T-helper 17 cell (primary cell): ENCODE results near the gene PLEKHO1. TPM values are rescaled to one million over a fixed set of nuclear protein-coding genes. Genes with fewer than 3 reads are reported as not detected.
A peak's percentile ranks its signal among the peaks of the same experiment; 100 is the strongest.

Source experiments
- ATAC-seq: fragments of 150-1000 bp; cut with Tn5 transposase; 2 replicates; pipeline ENCODE4 v1.10.0; 2021; ENCODE audit warnings: mild to moderate bottlenecking, moderate library complexity
- DNase-seq, 3 donors: peaks; one replicate each; pipeline versions ENCODE4 v3.0.0 to v3.0.0-alpha.2; 2020 to 2021
- H3K9me3 ChIP-seq: one replicate; pipeline ENCODE4 v1.7.0; 2013; ENCODE audit warnings: low read length, mild to moderate bottlenecking; ENCODE audit not compliant: control insufficient read depth, poor library complexity, severe bottlenecking
- H3K27ac Mint-ChIP-seq: one replicate; pipeline ENCODE4 v1.8.0; 2022; ENCODE audit warnings: mild to moderate bottlenecking, moderate library complexity, mixed read lengths
- H3K27me3 Mint-ChIP-seq: one replicate; pipeline ENCODE4 v1.8.0; 2022; ENCODE audit warnings: mixed read lengths
- H3K36me3 Mint-ChIP-seq: one replicate; pipeline ENCODE4 v1.8.0; 2022; ENCODE audit warnings: low read depth, mixed read lengths
- H3K4me1 Mint-ChIP-seq: one replicate; pipeline ENCODE4 v1.8.0; 2022; ENCODE audit warnings: mild to moderate bottlenecking, mixed read lengths
- H3K4me3 Mint-ChIP-seq: one replicate; pipeline ENCODE4 v1.8.0; 2022; ENCODE audit warnings: mild to moderate bottlenecking, moderate library complexity, mixed read lengths
- total RNA-seq, 4 donors: library from RNA in 2 of 4; stranded (reverse) in 2 of 4; gene quantifications; one replicate each; pipeline ENCODE4 v1.2.3 and lab custom pipeline; 2022 to 2026

PLEKHO1 gene, protein sequence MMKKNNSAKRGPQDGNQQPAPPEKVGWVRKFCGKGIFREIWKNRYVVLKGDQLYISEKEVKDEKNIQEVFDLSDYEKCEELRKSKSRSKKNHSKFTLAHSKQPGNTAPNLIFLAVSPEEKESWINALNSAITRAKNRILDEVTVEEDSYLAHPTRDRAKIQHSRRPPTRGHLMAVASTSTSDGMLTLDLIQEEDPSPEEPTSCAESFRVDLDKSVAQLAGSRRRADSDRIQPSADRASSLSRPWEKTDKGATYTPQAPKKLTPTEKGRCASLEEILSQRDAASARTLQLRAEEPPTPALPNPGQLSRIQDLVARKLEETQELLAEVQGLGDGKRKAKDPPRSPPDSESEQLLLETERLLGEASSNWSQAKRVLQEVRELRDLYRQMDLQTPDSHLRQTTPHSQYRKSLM
- 100 to 1,000 TPM in 1 of 2 donors, 10 to 100 TPM in 1; 71.4 to 124 TPM for total RNA-seq
- total RNA-seq (lab: John Stamatoyannopoulos, UW): 61.7 to 313 reads per million in 2 donors

DNA sequence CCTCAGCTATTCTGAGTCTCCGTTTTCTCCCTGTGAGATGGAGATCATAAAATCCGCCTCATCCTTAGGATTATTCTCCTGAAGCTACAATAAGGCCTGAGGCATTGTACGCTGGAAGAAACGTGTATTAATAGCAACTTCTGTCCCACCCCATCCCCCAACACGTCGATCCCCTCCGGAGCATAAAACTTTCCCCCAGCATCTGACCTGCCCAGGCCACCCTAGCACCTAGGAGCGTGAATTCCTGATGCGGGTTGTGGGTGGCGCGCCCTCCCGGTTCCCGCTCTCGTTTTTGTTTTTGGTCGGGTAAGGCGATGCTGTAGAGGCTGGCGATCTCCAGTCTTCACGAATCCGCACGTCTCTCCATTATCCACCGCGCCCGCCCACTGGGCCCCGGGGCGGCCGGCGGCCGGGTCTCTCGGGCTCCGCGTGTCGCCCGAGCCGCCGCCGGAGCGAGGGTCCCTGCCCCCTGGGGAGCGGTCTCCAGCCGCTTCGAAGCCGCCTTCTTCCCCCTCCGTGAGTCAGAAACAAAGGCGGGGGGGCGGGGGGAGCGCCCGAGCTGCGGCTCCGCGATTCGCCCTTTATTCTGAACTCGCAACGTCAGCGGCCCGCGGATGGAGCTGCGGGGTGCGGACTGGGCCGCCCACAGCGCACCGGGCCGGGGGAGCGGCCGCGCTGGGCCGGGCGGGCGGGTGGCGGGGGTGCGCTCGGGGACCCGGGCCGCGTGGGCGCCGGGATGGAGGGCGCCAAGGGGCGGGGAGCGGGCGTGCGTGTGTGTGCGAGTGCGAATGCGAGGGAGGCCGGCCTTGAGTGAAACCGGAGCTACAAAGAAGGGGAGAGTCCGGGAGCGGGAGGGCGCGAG lies at the start of gene PLEKHO1:
Gene PLEKHO1 (plus strand): TSS at position 646 of the 862 bp plus-strand sequence. CDS start 342 bp downstream, outside the sequence.
- Mint-ChIP-seq H3K27ac (peak within 1 kb of the TSS; percentile 95), H3K27me3 (no peaks in the 10 kb centered on the region), H3K4me1 (peaks cover 57% of the 10 kb centered on the region), H3K4me3 (peak within 1 kb of the TSS; percentile 96), H3K36me3 (peaks cover 11% of the 10 kb centered on the region)
- ATAC-seq: peak; percentile 82
- no peaks in the 10 kb centered on the region for H3K9me3 ChIP-seq
- DNase-seq: peak; percentile 58 to 82 (median 78)

DNA sequence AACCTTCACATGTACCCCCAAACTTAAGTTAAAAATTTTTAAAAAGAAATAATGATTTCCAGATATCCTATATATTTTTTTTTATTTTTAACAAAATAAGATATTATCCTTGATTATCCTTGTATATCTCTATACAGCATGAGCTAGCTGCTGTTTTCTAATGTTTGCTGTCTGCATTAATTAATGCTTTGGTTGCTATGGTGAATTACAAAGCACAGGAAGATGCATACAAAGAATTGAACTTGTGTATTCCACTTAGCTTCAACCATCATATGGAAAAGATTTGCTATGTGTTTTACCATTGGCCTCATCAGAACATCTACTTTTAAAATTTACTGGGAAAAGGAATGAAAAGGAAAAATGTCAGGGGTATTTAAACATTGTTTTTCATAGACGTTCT lies 46.7 kb upstream of the PLEKHO1 start:
- Mint-ChIP-seq H3K4me1 (peaks cover 55% of the 10 kb centered on the region), H3K4me3 (no peak overlapping the region), H3K27ac (peak overlapping the region; percentile 97), H3K36me3 (no peaks in the 10 kb centered on the region), H3K27me3 (no peaks in the 10 kb centered on the region)
- H3K9me3 ChIP-seq: no peaks in the 10 kb centered on the region
- peak; percentile 67 for ATAC-seq
- no peak for DNase-seq

DNA sequence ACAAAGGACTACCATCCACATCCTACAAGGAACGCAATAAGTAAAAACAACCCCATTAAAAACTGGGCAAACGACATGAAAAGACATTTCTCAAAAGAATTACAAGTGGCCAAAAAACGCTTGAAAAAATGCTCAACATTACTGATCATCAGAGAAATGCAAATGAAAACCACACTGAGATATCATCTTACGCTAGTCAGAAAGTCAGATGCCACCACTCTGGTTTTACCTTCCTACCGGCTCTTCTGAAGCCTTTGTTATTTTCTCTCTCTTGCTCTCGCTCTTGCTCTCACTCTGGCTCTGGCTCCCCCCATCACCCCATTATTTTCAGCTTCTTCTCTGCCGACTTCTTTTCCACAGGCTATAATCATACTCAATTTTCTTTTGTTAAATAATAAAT lies 43.4 kb upstream of the PLEKHO1 start:
- Mint-ChIP-seq H3K4me3 (peak overlapping the region; percentile 76), H3K27ac (peak overlapping the region; percentile 97), H3K4me1 (peaks cover 69% of the 10 kb centered on the region), H3K27me3 (no peaks in the 10 kb centered on the region), H3K36me3 (peaks cover 4% of the 10 kb centered on the region)
- ATAC-seq (peak; percentile 78), DNase-seq (peak in 1 of 3 donors; percentile 7)
- no peaks in the 10 kb centered on the region for H3K9me3 ChIP-seq

DNA sequence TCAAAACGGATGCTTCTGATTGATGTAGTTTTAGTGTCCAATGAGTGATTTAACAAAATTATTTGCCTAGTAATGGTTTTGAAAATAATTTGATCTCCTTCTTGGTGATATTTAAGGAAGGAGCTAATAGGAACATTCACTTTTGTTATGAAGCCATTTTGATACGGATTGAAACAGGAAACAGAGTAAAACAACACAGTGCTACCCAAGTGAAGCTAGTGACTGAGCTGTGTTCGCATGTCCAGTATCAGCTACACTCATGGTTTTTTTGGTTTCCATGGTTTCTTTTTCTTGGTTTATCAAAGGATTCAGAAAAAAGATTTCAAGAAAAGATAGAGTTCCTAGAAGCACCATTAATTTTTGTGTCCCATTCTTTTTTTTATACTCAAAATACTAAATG lies 40.1 kb upstream of the PLEKHO1 start:
- no peaks in the 10 kb centered on the region for H3K27me3 Mint-ChIP-seq

DNA sequence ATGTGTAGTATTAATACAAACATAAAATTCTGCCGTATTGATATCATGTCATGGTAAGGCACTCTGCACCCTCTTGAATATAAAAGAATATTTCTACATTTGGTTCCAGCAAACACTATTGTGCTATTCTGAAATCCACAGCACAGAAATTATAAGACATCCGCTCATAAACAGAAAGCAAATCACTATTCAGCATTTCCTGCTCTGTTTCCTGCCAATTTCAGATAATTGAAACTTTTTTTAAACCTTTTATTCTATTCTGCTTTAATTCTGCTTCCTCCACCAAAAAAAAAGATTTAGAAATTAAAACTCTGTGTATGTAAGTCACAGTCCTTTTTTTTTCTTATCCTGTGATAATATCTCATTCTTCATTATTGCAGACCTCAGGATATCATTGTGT lies 39.6 kb upstream of the PLEKHO1 start:
- ATAC-seq (peak; percentile 41), DNase-seq (no peak)
- H3K9me3 ChIP-seq: no peaks in the 10 kb centered on the region
- H3K27ac Mint-ChIP-seq: peak overlapping the region; percentile 97
- H3K4me1 Mint-ChIP-seq: peaks cover 52% of the 10 kb centered on the region
- no peaks in the 10 kb centered on the region for H3K27me3 Mint-ChIP-seq
- H3K36me3 Mint-ChIP-seq: peaks cover 5% of the 10 kb centered on the region
- peak overlapping the region; percentile 95 for H3K4me3 Mint-ChIP-seq

More for the DNA sequence above, 40.1 kb upstream of the PLEKHO1 start:
- H3K9me3 ChIP-seq: no peaks in the 10 kb centered on the region
- Mint-ChIP-seq H3K36me3 (peaks cover 5% of the 10 kb centered on the region), H3K4me1 (peaks cover 55% of the 10 kb centered on the region), H3K27ac (peak overlapping the region; percentile 97), H3K4me3 (peak overlapping the region; percentile 95)
- ATAC-seq (peak; percentile 62), DNase-seq (no peak)

DNA sequence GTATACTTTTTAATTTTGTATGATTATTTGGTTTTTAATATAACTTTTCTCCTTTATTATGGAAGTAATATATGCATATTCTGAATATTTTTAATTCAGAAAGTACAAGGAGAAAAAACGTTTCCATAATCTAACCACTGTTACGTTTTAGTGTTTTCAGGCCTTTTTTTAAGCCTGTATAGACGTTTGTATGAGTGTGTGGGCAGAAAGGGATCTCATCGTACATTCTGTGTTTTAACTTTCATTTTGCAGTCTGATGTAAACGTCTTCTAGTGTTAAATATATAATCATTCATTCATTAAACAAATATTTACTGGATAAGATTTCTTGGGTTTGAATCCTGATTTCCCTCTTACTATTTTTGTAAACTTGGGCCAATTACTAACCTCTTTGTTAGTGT lies 38.0 kb upstream of the PLEKHO1 start:
- peaks cover 5% of the 10 kb centered on the region for H3K36me3 Mint-ChIP-seq

DNA sequence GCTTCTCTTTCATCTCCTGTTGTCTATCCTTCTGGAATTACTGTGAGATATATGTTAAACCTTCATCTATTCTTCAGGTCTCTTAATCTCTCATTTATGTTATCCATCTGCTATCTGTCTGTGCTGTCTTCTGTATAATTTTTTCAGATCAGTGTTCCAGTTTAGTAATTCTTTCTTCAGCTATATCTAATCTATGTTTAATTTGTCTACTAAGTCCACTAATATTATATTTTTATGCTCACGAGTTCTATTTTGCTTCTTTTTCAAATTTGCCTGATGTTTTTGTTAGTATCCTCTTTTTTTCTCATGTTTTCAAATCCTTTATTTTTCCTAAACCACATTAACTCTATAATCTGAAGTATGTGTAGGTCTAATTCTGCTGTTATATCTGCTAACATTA lies 34.6 kb upstream of the PLEKHO1 start:
- no peak overlapping the region for H3K4me3 Mint-ChIP-seq
- no peaks in the 10 kb centered on the region for H3K27me3 Mint-ChIP-seq
- ATAC-seq (no peak), DNase-seq (no peak)
- H3K9me3 ChIP-seq: no peaks in the 10 kb centered on the region
- H3K36me3 Mint-ChIP-seq: peaks cover 5% of the 10 kb centered on the region
- no peak overlapping the region for H3K27ac Mint-ChIP-seq
- peaks cover 14% of the 10 kb centered on the region for H3K4me1 Mint-ChIP-seq

More for the DNA sequence above, 38.0 kb upstream of the PLEKHO1 start:
- H3K9me3 ChIP-seq: no peaks in the 10 kb centered on the region
- ATAC-seq (no peak), DNase-seq (no peak)
- Mint-ChIP-seq H3K4me1 (peaks cover 37% of the 10 kb centered on the region), H3K27ac (peak overlapping the region; percentile 97), H3K27me3 (no peaks in the 10 kb centered on the region), H3K4me3 (peak overlapping the region; percentile 95)

DNA sequence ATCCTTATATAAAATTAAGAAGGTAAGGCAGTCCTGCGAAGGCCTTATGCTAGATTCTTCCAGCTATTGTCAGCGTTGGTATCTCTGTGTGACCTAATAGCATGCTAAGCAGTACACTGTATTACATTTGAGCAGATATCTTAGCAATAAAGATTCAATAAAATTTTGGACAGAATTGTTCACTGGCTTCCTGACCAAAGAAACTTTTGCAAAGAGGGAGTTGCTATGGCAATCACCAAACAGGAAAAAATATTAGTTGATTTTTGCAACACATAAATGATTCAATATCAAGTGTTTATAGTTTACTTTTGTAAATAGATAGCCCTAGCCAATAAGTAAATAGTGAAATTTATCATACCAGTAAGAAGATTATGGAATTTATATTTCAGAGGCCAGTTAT lies 31.0 kb upstream of the PLEKHO1 start:
- peak; percentile 49 for ATAC-seq
- H3K27ac Mint-ChIP-seq: peak overlapping the region; percentile 89
- no peak for DNase-seq
- no peaks in the 10 kb centered on the region for H3K9me3 ChIP-seq
- peaks cover 4% of the 10 kb centered on the region for H3K36me3 Mint-ChIP-seq
- H3K4me1 Mint-ChIP-seq: peaks cover 15% of the 10 kb centered on the region
- H3K27me3 Mint-ChIP-seq: no peaks in the 10 kb centered on the region
- no peak overlapping the region for H3K4me3 Mint-ChIP-seq

DNA sequence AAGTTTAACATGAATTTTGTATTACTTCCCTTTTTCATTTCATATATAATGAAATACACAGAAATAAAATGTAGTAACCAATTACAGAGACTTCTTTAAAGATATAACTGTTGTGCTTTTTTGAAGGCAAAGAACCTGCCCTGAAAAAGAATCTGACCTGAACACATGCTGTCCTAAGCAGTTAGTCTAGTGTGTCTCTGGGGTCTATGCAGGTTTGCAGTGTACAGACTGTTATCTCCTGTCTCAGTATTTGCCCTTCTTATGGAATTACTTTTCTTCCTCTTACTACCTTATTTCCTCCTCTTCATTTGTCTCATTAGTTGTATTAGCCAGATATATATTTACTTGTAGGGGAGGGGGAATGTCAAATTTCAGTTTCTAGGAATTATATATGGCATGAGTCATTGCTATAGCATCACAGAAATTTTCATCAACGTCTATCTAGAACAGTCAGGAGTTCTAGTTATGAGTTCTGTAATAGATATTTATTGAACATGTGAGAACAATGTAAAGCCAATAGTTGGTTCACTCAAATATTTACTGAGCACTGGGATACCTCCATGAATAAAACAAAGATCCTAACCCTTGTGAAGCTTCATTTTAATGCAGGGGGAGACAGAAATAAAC lies 28.4 kb upstream of the PLEKHO1 start:
- H3K9me3 ChIP-seq: no peaks in the 10 kb centered on the region
- no peak overlapping the region for H3K4me3 Mint-ChIP-seq
- no peak for DNase-seq
- no peak for ATAC-seq
- no peaks in the 10 kb centered on the region for H3K27me3 Mint-ChIP-seq
- H3K36me3 Mint-ChIP-seq: peaks cover 4% of the 10 kb centered on the region
- peaks cover 17% of the 10 kb centered on the region for H3K4me1 Mint-ChIP-seq
- peak overlapping the region; percentile 81 for H3K27ac Mint-ChIP-seq

DNA sequence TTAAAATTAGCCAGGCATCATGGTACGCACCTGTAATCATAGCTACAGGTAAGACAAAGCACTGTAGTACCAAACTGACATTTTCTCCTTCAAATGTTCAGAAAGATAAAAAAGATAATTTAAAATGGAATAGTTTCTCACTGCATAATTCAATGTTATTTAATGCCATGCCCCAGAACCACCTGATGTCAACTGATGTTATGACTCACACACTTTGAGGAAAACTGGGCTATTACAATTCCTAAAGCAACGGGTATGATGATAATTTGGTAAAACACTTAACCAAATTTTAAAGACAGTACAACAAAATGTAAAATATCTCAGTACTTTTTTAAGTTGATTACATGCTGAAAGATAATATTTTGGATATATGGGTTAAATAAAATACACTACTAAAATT lies 22.9 kb upstream of the PLEKHO1 start:
- H3K4me3 Mint-ChIP-seq: no peak overlapping the region
- H3K4me1 Mint-ChIP-seq: peaks cover 10% of the 10 kb centered on the region
- peaks cover 4% of the 10 kb centered on the region for H3K36me3 Mint-ChIP-seq
- DNase-seq (no peak), ATAC-seq (no peak)
- H3K27me3 Mint-ChIP-seq: no peaks in the 10 kb centered on the region
- H3K9me3 ChIP-seq: no peaks in the 10 kb centered on the region
- H3K27ac Mint-ChIP-seq: no peak overlapping the region

DNA sequence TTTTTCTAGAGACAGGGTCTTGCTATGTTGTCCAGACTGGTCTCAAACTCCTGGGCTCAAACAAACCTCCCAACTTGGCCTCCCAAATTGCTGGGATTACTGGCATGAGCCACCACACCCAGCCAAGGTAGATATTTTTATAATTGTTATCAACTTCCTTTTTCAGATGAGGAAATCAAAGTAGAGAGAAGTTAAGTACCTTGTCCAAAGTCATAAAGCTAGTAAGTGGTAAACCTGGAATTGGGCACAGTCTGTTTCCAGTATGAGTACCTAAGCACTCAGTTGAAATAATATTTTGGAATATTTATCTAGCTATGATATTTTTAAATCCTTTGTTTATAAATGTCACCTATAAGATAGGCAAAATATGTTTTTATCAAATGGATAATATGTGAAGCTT lies 22.3 kb upstream of the PLEKHO1 start:
- H3K9me3 ChIP-seq: no peaks in the 10 kb centered on the region
- DNase-seq (no peak), ATAC-seq (no peak)
- no peaks in the 10 kb centered on the region for H3K27me3 Mint-ChIP-seq
- no peak overlapping the region for H3K4me3 Mint-ChIP-seq
- no peaks in the 10 kb centered on the region for H3K36me3 Mint-ChIP-seq
- peaks cover 8% of the 10 kb centered on the region for H3K4me1 Mint-ChIP-seq
- no peak overlapping the region for H3K27ac Mint-ChIP-seq

DNA sequence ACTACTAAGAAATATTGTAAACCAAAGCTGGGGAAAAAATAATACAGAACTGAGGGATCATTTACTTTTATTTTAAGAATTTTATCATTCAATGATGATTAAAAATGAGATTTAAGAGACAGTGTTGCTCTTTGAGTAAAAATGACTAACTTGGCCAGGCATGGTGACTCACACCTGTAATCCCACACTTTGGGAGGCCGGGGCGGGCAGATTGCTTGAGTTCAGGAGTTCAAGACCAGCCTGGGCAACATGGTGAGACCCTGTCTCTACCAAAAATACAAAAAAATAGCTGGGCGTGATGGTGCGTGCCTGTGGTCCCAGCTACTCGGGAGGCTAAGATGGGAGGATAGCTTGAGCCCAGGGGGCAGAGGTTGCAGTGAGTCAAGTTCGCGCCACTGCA lies 21.8 kb upstream of the PLEKHO1 start:
- H3K27ac Mint-ChIP-seq: no peak overlapping the region
- H3K4me3 Mint-ChIP-seq: no peak overlapping the region

DNA sequence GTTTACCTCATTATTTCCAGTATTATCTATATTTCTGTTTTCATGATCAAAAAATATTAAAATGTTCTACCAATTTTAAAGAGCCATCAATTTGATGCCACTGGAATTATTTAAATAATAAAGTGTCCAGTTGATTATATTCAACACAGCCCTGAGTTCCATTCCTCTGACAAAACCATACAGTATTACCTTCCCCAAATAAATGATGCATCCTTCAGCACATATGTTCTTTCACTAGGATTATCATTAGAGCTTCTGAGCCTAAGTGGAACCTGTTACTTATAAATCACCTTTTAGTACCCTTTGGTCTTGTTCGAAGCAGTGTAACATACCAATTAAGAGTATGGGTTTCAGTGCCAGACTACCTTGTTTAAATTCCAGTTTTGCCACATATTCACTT lies 17.3 kb upstream of the PLEKHO1 start:
- no peaks in the 10 kb centered on the region for H3K9me3 ChIP-seq
- DNase-seq (no peak), ATAC-seq (no peak)
- H3K27me3 Mint-ChIP-seq: no peaks in the 10 kb centered on the region
- no peaks in the 10 kb centered on the region for H3K36me3 Mint-ChIP-seq
- H3K4me3 Mint-ChIP-seq: no peak overlapping the region
- no peak overlapping the region for H3K27ac Mint-ChIP-seq
- H3K4me1 Mint-ChIP-seq: peaks cover 14% of the 10 kb centered on the region

More for the DNA sequence above, 21.8 kb upstream of the PLEKHO1 start:
- Mint-ChIP-seq H3K36me3 (no peaks in the 10 kb centered on the region), H3K27me3 (no peaks in the 10 kb centered on the region), H3K4me1 (peaks cover 11% of the 10 kb centered on the region)
- no peak for DNase-seq
- H3K9me3 ChIP-seq: no peaks in the 10 kb centered on the region
- no peak for ATAC-seq
